Measurements from ENCODE around the gene GAL.

The GAL gene

DNA sequence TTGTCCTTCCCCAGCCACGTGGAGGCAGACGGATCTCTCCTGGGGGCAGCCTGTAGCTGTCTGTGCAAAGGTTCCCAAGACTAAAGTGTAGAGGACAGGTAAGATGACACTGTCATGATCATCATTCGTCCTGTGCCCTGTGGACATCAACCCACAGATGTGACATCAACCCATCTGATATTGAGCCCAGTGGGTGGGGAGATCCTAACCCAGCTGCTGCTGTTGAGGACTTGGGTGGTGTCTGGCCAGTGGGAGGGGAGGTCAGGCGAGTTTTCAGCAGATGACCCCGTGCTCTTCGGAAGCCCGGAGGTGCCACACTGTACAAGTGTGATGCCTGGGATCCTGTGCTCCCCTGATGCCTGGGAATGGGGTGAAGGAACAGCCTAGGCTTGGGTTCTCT, 1.2 kb upstream of the GAL start:
- DNase-seq = no peak

- no peak for DNase-seq
Measured at GRCh38 chr11:68683536-68684384, 584 bp upstream of the GAL start.

DNA sequence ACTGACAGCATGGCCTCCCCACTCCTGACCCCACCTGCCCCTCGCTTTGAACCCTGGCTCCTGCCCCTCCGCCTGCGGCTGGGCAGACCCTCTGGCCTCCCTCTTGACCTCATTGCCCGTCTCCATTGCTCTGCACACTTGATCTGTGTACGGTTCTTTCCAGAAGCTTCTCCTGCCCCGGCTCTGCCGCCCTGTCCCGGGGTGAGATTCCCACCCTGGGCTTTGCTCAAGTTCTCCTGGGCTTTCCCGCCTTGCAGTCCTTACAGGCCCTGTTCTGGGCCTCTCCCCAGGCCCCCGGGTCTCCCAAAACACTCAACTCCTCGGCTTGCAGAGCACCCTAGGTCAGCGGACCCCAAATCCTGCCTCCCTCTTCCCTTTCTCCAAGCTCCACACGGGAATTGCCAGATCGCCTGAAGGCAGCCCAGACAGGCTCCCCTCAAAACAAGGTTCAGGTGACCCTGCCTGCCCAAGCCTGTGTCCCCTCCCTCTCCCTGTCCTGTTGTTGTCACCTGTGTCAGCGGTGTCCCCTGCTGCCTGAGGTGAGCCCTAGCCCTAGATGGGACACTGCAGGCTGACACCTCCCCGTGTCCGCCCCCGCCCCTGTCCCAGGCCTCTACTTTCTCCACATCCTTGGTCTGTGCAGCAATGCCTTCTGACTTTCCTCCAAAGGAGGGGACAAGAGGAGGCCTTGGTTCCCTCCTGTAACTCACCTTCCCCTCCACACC, 1.5 kb downstream of the GAL start:
- no peak for DNase-seq

DNA sequence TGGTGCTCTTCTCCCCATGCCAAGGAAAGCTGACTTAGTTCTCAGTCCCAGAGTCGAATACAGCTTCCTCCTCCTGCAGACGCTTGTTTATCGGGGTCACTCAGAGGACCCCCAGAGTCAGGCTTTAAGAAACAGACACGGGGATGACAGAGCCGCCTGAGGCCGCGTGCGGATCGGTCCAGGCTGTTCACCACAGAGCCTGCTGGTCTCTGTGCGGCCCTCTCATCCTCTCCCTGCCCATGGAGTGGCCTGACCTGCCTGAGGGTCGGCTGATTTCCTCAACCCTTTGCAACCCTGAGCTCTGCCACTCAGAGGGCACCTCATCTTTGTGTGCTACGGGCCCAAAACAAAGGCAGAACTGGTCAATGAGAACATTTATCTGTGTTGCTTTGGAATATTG, 2.1 kb downstream of the GAL start:
- no peak for DNase-seq

GRCh38 chr11:68687311-68687710, 3.0 kb downstream of the GAL start:
- DNase-seq = no peak

- no peak for DNase-seq
Measured at GRCh38 chr11:68687986-68688385, 3.6 kb downstream of the GAL start.

DNA sequence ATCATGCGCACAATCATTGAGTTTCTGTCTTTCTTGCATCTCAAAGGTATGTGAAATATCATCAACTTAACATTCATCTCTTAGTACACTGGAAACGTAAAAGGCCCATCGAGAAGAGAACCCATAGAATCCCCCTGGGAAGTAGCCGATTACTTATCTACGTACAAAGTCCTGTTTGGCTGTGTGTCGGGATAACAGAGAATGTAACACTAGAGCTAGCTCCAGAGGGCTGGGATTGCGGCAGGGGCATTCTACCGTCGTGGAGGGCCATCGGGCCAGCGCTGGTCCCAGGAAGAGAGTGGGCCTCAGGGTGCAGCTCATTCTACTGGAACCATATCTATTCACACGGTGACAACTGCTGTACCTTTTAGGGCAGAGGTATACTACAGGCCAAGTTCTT, 4.5 kb downstream of the GAL start:
- no peak for DNase-seq

- no peak for DNase-seq
Measured at GRCh38 chr11:68689737-68690625, 5.6 kb downstream of the GAL start.

- peak; percentile 18 for DNase-seq
Measured at GRCh38 chr11:68690671-68691401, 6.5 kb downstream of the GAL start.

GRCh38 chr11:68691402-68691784, 7.0 kb downstream of the GAL start:
- no peak for DNase-seq

GRCh38 chr11:68692115-68692514, 7.8 kb downstream of the GAL start:
- DNase-seq = no peak

GRCh38 chr11:68692871-68693483, 8.6 kb downstream of the GAL start:
- no peak for DNase-seq

DNA sequence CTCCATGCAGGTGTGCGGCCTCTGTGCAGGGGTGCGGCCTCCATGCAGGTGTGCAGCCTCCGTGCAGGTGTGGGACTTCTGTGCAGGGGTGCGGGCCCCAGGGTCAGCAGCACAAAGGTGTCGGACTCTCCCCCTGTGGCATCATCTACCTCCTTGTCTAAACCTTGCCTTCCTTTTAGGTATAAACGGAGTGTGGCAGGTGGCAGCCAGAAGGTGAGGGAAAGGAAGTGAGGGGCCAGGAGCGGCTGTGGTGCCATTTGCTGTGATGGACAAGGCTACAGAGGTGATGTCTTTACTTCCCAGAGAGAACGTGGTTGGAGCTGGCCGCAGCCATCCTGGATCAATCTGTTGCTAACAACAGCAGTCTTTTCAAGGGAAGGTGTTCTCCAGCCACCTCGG, 9.1 kb downstream of the GAL start:
- DNase-seq = no peak

DNA sequence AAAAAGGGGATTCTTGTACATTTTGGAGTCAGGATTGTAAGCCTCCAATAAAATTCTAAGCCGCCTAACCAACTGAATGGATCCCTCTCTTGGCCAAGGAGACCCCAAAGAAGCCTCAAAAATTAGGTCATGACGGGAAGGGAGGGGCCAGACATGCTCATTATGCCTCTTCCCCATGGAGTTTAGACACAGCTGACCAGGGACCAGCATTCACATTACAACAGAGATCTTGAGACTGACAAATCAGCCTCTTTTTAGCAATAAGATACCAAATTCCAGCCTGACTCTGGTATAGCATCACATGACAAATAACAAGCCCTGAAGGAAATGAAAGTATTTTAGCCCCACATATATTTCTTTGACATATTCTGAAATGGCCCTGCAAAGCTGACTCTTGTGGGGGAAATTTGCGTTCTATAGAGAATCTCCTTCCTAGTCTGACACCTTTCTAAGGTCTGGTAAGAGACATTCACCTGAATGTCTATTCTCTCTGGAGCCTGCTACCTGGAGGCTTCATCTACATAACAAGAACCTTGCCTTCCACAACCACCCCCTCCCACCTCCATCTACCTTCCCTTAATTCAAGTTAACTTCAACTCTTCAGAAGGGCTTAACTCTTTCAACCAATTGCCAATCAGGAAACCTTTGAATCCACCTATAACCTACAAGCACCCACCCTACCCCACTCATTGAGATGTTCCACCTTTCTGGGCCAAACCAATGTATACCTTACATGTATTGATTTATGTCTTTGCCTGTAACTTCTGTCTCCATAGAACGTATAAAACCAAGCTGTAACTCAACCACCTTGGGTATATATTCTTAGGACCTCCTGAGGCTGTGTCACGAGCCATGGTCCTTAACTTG, 10.3 kb downstream of the GAL start:
- no peak for DNase-seq

DNA sequence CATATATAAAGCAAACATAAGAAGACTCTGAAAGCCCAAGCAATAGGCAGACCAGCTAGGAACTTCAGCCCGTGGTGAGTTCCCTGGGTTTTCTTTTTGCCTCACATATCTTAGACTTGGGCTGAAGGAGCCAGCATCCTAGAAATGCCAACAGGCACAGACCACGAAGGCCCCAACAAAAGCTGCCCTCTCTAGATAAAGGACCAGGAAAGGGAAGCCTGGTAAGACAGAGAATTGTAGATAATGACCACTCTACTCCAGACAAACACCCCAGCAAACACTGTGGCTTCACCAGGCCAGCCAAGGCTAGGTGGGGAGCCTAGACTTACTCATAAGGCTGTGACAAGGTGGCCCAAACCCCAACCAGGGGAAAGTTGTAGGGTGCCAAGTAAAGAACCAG, 11.2 kb downstream of the GAL start:
- DNase-seq = no peak

- DNase-seq = no peak
Measured at GRCh38 chr11:68698993-68699392, 14.6 kb downstream of the GAL start.

DNA sequence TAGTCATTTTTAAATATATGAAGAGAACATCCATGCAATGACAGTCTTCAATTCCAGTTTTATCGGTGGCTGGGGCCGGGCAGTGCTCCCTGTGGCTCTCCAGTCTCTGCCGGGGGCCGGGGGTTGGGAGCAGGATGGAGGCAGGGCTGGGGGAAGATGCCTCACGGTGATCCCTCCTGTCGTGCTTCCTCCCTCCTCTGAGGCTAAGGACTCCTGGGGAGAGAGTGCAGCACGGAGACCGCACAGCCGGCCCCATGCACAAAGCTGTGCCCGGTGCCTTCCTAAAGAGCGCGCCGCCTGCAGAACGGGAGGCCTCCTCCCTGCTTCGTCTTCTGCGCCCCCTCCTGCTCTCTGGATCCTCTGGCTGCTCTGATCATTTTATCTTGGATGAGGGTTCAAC, 20.5 kb downstream of the GAL start:
- DNase-seq = no peak

- DNase-seq = no peak
Measured at GRCh38 chr11:68707527-68707926, 23.2 kb downstream of the GAL start.

- DNase-seq = no peak
Measured at GRCh38 chr11:68709062-68709461, 24.7 kb downstream of the GAL start.

DNA sequence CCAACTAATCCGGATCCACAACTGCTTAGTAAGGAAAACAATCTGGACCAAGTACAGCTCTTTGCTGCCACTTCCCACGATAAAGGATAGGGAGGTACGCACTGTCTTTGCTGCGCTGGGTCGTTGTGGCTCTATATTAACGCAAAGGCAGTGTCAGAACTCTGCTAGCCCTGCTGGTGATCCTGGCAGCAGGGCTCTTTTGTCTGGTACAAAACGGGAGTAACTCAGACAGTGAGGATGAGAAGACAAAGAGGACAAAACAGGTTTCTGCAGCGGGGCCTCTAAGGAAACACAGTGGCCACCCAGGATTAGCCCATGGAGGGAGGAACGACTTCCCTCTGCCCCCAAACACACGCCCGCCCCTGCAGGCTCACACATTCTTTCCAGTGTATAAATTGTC, 26.1 kb downstream of the GAL start:
- DNase-seq = no peak

GRCh38 chr11:68711114-68711513, 26.8 kb downstream of the GAL start:
- DNase-seq = no peak

All from activated gamma-delta T cell treated with Interleukin-2 at 50 U/mL for 16 hours (primary cell).